GM21360 (cell line): ENCODE results near the gene BTG2.

Experiments
- ATAC-seq: cut with Tn5 transposase; IDR thresholded peaks from one replicate; pipeline ENCODE4 v1.9.1; 2021; ENCODE audit warnings: mild to moderate bottlenecking, moderate library complexity; ENCODE audit not compliant: unreplicated experiment

Gene BTG2

GRCh38 chr1:203338335-203339036 is 33.2 kb downstream of the BTG2 start:
- peak; percentile 51 for ATAC-seq

GRCh38 chr1:203340112-203340790 is 34.9 kb downstream of the BTG2 start:
- peak; percentile 63 for ATAC-seq

- no peak for ATAC-seq
Measured at GRCh38 chr1:203342192-203342940, 37.0 kb downstream of the BTG2 start.

- no peak for ATAC-seq
Measured at GRCh38 chr1:203343956-203344754, 38.8 kb downstream of the BTG2 start.

GRCh38 chr1:203346060-203346768 is 40.9 kb downstream of the BTG2 start:
- no peak for ATAC-seq

- ATAC-seq: no peak
Measured at GRCh38 chr1:203346769-203347102, 41.4 kb downstream of the BTG2 start.

- no peak for ATAC-seq
Measured at GRCh38 chr1:203349166-203349565, 43.8 kb downstream of the BTG2 start.

- no peak for ATAC-seq
Measured at GRCh38 chr1:203349773-203350524, 44.6 kb downstream of the BTG2 start.

GRCh38 chr1:203351037-203351625 is 45.8 kb downstream of the BTG2 start, which contains the start of gene FMOD:
TSS of gene FMOD (minus strand) at chr1:203351122. CDS start at chr1:203348270, 2,852 bp downstream.
- ATAC-seq: no peak

- ATAC-seq: no peak
Measured at GRCh38 chr1:203353486-203353885, 48.2 kb downstream of the BTG2 start.

GRCh38 chr1:203354246-203354645 is 48.9 kb downstream of the BTG2 start:
- no peak for ATAC-seq

GRCh38 chr1:203359010-203359571 is 53.8 kb downstream of the BTG2 start:
- ATAC-seq: no peak
